ENCODE results near the gene CLCN7. TPM values are rescaled to one million over a fixed set of nuclear protein-coding genes. Genes with fewer than 3 reads are reported as not detected.

Gene CLCN7
- total RNA-seq, 1 donor from 2014 or later, result 99.1 TPM

DNA sequence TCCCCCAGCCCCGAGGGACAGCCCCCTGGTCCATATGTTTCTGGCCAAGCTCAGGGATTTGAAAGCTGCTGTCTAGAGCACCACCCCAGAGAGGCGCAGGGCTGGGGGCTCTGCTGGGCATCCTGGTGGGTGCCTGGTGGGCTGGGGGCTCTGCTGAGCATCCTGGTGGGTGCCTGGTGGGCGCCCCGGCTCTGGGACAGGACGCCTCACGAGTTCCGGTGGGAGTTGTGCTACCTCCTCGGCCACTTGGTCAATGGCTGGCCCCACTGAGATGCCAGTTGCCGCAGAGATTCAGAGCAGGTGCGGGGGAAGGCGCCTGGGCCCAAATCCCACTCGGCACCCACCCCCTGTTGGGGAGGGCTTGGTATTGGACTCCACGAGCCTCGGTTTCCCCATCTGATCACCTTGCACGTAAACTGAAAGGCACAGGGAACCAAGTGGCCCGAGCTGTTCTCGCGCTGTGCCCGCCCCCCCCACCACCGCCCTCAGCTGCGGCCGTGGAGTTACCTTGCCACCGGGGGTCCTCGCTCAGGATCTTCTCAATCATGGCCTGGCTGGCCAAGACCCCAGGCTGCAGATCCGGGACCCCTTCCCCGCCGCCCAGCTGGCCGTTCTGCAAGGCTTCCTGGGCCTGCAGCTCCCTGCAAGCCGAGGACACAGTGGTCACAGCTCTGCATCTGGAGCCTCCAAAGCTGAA, 73.6 kb downstream of the CLCN7 start:
- Mint-ChIP-seq H3K36me3 (ENCODE audit: low read depth, unreplicated experiment) (peaks cover 15% of the 10 kb centered on the region), H3K27ac (ENCODE audit: unreplicated experiment) (no peak overlapping the region), H3K4me1 (ENCODE audit: unreplicated experiment) (no peaks in the 10 kb centered on the region), H3K9me3 (ENCODE audit: unreplicated experiment) (no peaks in the 10 kb centered on the region), H3K27me3 (ENCODE audit: unreplicated experiment) (peaks cover 8% of the 10 kb centered on the region), H3K4me3 (ENCODE audit: unreplicated experiment) (no peak overlapping the region)
- TF ChIP-seq, protein P1, sequence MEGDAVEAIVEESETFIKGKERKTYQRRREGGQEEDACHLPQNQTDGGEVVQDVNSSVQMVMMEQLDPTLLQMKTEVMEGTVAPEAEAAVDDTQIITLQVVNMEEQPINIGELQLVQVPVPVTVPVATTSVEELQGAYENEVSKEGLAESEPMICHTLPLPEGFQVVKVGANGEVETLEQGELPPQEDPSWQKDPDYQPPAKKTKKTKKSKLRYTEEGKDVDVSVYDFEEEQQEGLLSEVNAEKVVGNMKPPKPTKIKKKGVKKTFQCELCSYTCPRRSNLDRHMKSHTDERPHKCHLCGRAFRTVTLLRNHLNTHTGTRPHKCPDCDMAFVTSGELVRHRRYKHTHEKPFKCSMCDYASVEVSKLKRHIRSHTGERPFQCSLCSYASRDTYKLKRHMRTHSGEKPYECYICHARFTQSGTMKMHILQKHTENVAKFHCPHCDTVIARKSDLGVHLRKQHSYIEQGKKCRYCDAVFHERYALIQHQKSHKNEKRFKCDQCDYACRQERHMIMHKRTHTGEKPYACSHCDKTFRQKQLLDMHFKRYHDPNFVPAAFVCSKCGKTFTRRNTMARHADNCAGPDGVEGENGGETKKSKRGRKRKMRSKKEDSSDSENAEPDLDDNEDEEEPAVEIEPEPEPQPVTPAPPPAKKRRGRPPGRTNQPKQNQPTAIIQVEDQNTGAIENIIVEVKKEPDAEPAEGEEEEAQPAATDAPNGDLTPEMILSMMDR (IDR thresholded peaks at IDR 0.05; ENCODE audit: unreplicated experiment), result no peak
- no peak for DNase-seq (ENCODE audit: low spot score)

DNA sequence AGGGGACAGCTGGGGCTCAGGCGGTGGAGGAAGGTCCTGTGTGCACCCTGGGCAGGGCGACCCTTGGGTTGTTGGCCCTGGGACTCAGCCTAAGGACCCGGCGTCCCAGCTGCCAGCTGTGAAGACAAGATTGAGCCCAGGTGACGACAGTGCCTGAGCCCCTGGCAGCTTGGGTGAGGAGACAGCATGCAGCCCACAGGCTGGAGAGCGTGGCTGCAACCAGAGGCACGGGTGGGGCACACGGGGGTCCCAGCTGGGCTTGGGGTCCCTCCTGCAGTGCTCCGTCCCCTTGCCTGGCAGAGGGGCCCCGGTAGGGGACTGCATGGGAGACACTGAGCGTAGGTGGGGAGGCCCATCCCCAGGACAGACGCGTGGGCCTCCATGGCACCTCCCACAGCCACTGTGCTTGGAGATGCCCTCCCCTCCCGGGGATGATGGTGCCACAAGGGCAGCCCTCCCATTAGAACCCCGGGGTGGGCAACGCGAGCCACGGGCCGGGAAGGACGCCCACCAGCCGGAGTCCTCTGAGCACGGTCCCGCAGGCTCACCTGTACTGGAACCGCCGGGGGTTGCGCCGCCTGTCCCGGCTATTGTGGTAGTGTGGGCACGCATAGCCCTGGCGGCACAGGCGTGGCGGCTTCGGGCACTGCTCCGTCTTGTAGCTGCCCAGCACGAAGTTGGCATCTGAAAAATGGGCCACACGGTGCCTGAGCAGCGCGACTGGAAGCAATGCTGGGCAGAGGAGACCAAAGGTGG, 75.8 kb downstream of the CLCN7 start:
- Mint-ChIP-seq H3K9me3 (ENCODE audit: unreplicated experiment) (no peaks in the 10 kb centered on the region), H3K36me3 (ENCODE audit: low read depth, unreplicated experiment) (peaks cover 15% of the 10 kb centered on the region), H3K27me3 (ENCODE audit: unreplicated experiment) (peaks cover 5% of the 10 kb centered on the region), H3K27ac (ENCODE audit: unreplicated experiment) (no peak overlapping the region), H3K4me3 (ENCODE audit: unreplicated experiment) (no peak overlapping the region), H3K4me1 (ENCODE audit: unreplicated experiment) (no peaks in the 10 kb centered on the region)
- no peak for DNase-seq (ENCODE audit: low spot score)
- TF ChIP-seq, protein P1 (IDR thresholded peaks at IDR 0.05; ENCODE audit: unreplicated experiment), result no peak

DNA sequence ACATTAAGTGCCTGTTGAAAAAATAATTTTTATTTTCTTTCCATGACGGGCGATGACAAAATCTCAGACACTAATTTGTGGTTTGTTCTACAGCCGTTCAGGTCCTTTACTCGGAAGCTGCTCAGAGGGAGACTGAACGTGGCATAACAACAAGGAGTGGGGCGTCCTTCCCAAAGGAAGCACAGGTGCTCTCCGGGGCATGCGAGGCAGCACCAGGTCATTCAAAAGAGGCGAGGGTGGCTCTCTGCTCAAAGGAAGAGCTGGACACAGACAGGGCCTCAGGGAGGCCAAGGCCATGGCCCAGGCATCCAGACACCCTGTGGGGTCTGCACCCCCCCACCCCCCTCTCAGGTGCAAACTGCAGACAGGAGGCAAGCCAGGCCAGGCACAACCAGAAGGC, 76.5 kb downstream of the CLCN7 start:
- TF ChIP-seq, protein P1 (IDR thresholded peaks at IDR 0.05; ENCODE audit: unreplicated experiment), result no peak
- peaks cover 4% of the 10 kb centered on the region for H3K27me3 Mint-ChIP-seq (ENCODE audit: unreplicated experiment)
- peak overlapping the region; percentile 18 for H3K4me3 Mint-ChIP-seq (ENCODE audit: unreplicated experiment)
- H3K4me1 Mint-ChIP-seq (ENCODE audit: unreplicated experiment), result no peaks in the 10 kb centered on the region
- no peak overlapping the region for H3K27ac Mint-ChIP-seq (ENCODE audit: unreplicated experiment)
- H3K9me3 Mint-ChIP-seq (ENCODE audit: unreplicated experiment), result no peaks in the 10 kb centered on the region
- peaks cover 14% of the 10 kb centered on the region for H3K36me3 Mint-ChIP-seq (ENCODE audit: low read depth, unreplicated experiment)
- DNase-seq (ENCODE audit: low spot score), result no peak

DNA sequence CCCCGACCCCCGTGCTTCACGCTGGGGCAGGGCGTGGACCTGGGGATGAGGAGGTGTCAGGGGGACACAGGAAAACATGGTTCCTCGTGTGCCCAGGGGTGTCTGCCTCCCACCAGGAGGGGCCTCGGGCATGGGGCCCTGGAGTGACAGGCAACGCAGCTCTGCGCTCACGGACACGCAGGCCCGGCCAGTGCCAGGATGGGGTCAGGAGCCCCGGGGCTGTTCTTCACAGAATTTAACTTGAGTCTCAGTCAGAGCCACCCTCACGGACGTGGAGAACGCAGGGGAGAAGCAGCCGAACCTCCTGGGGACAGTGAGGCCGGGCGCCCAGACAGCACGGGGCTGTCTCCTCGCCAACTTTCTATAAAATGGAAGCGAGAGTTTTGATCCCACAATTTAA, 77.0 kb downstream of the CLCN7 start:
- Mint-ChIP-seq H3K4me3 (ENCODE audit: unreplicated experiment) (no peak overlapping the region), H3K27ac (ENCODE audit: unreplicated experiment) (no peak overlapping the region), H3K27me3 (ENCODE audit: unreplicated experiment) (peaks cover 2% of the 10 kb centered on the region), H3K36me3 (ENCODE audit: low read depth, unreplicated experiment) (peaks cover 12% of the 10 kb centered on the region), H3K9me3 (ENCODE audit: unreplicated experiment) (no peaks in the 10 kb centered on the region), H3K4me1 (ENCODE audit: unreplicated experiment) (no peaks in the 10 kb centered on the region)
- no peak for DNase-seq (ENCODE audit: low spot score)
- TF ChIP-seq, protein P1 (IDR thresholded peaks at IDR 0.05; ENCODE audit: unreplicated experiment), result no peak

All from endothelial cell (in vitro differentiated cells).